Neural progenitor cell (in vitro differentiated cells): Measurements from ENCODE around the gene RAD51B. TPM values are rescaled to one million over a fixed set of nuclear protein-coding genes. Genes with fewer than 3 reads are reported as not detected.

Source experiments
- DNase-seq: peaks from one replicate; pipeline ENCODE4 v3.0.0-alpha.2; 2016; ENCODE audit warnings: low spot score
- H2AFZ ChIP-seq: fragments of 200-600 bp; sonication (generic); replicated peaks from 2 replicates; pipeline ENCODE4 v1.6.1; 2016; ENCODE audit warnings: antibody characterized with exemption
- H3F3A ChIP-seq: fragments of 200-600 bp; sonication (generic); 2 replicates; pipeline ENCODE4 v1.6.1; 2016; ENCODE audit warnings: antibody characterized with exemption, low read depth
- H3K27ac ChIP-seq: fragments of 200-600 bp; sonication (generic); 2 replicates; pipeline ENCODE4 v1.5.1; 2016; ENCODE audit warnings: mild to moderate bottlenecking
- H3K27me3 ChIP-seq: fragments of 200-600 bp; sonication (generic); 2 replicates; pipeline ENCODE4 v1.6.1; 2016; ENCODE audit warnings: mild to moderate bottlenecking, moderate library complexity
- H3K36me3 ChIP-seq: fragments of 200-600 bp; sonication (generic); 2 replicates; pipeline ENCODE4 v1.5.1; 2016
- H3K4me1 ChIP-seq: fragments of 200-600 bp; sonication (generic); 2 replicates; pipeline ENCODE4 v1.6.1; 2016; ENCODE audit warnings: mixed run types
- H3K4me2 ChIP-seq: fragments of 200-600 bp; sonication (generic); 2 replicates; pipeline ENCODE4 v1.6.1; 2016
- H3K4me3 ChIP-seq: fragments of 200-600 bp; sonication (generic); 2 replicates; pipeline ENCODE4 v1.5.1; 2016
- H3K79me2 ChIP-seq: fragments of 200-600 bp; sonication (generic); 2 replicates; pipeline ENCODE4 v1.6.1; 2016; ENCODE audit warnings: low read depth
- H3K9ac ChIP-seq: fragments of 200-600 bp; sonication (generic); 2 replicates; pipeline ENCODE4 v1.6.1; 2016
- H3K9me3 ChIP-seq: fragments of 200-600 bp; sonication (generic); 2 replicates; pipeline ENCODE4 v1.5.1; 2016; ENCODE audit warnings: low read depth
- H4K20me1 ChIP-seq: fragments of 200-600 bp; sonication (generic); 2 replicates; pipeline ENCODE4 v1.6.1; 2016; ENCODE audit warnings: low read depth
- H3K27ac Mint-ChIP-seq: 3 replicates; pipeline ENCODE4 v1.8.0; 2021; ENCODE audit warnings: mixed read lengths
- H3K27me3 Mint-ChIP-seq: 2 replicates; pipeline ENCODE4 v1.8.0; 2022; ENCODE audit warnings: low read depth, mild to moderate bottlenecking, inconsistent platforms, moderate library complexity, mixed read lengths; ENCODE audit not compliant: insufficient read depth
- H3K36me3 Mint-ChIP-seq: 3 replicates; pipeline ENCODE4 v1.8.0; 2021; ENCODE audit warnings: mixed read lengths
- H3K4me1 Mint-ChIP-seq: 3 replicates; pipeline ENCODE4 v1.8.0; 2021; ENCODE audit warnings: mixed read lengths
- H3K4me3 Mint-ChIP-seq: 3 replicates; pipeline ENCODE4 v1.8.0; 2021; ENCODE audit warnings: mild to moderate bottlenecking, moderate library complexity, mixed read lengths
- H3K9me3 Mint-ChIP-seq: 3 replicates; pipeline ENCODE4 v1.8.0; 2020; ENCODE audit warnings: mixed read lengths
- EZH2 ChIP-seq: fragments of 200-600 bp; sonication (generic); IDR thresholded peaks from 2 replicates; pipeline ENCODE4 v1.6.1; 2017; ENCODE audit warnings: antibody characterized with exemption, mild to moderate bottlenecking, moderate library complexity
- EZH2phosphoT487 ChIP-seq: fragments of 200-600 bp; sonication (generic); IDR thresholded peaks from 2 replicates; pipeline ENCODE4 v1.6.1; 2017; ENCODE audit warnings: antibody characterized with exemption
- total RNA-seq: library from RNA; depleted of rRNA; stranded (reverse); fragments of >200 nt; gene quantifications from 2 replicates; pipeline ENCODE4 v1.2.3, GENCODE V29; 2015; ENCODE audit warnings: low replicate concordance
- TF ChIP-seq, protein P1 (sequence below): fragments of 200-600 bp; sonication (generic); IDR thresholded peaks from 2 replicates; pipeline ENCODE4 v1.5.1; 2017; ENCODE audit warnings: antibody characterized with exemption, mild to moderate bottlenecking

RAD51B gene
- total RNA-seq, 1 donor from 2014 or later: 50.5 TPM

DNA sequence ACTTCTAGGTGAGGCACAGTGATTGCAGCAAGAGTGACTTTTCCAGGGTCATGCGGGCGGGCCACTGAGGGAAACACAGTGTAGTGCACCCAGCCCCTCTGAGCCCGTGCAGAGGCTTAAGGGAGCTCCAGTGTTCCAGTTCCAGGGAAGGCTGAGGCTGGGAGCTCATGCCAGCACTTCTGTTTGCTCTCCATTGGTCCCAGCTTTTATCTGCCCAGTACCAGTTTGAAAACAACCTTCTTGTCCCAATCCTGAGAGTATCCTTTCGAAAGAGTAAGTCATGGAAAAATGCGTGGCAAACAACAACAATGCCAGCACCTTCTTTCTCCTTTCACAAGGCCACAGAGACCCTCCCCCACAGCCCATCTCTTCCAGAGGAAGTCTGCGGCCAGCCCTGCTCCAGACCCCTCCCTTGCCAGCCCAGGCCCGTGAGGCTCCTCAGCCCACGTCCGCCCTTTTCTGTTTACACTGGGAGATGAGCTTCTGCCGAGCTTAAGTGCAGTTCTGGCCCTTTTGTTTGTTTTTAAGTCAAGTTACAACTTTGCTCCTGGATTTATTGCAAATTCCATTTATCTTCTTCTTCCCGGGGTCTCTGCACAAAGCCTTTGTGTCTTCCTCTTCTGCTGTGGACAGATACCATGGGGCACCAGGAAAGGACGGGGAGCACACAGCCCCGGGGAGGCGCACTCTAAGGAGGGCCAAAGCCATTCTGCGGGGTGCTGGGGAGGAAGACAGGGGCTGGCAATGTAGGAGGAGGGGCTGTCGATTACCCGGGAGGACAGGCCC lies 787.7 kb downstream of the RAD51B start:
- Histone ChIP-seq H3K27me3 (no peaks in the 10 kb centered on the region), H3F3A (peaks cover 30% of the 10 kb centered on the region), H4K20me1 (no peaks in the 10 kb centered on the region), H2AFZ (peak overlapping the region; percentile 4), H3K4me2 (peak overlapping the region; percentile 23), H3K79me2 (no peaks in the 10 kb centered on the region), H3K27ac (no peak overlapping the region), H3K9ac (no peak overlapping the region), H3K36me3 (no peaks in the 10 kb centered on the region), H3K9me3 (no peaks in the 10 kb centered on the region), H3K4me3 (no peak overlapping the region), H3K4me1 (peaks cover 45% of the 10 kb centered on the region)
- Mint-ChIP-seq H3K36me3 (no peaks in the 10 kb centered on the region), H3K4me3 (no peak overlapping the region), H3K27me3 (peaks cover 4% of the 10 kb centered on the region), H3K4me1 (peaks cover 32% of the 10 kb centered on the region), H3K9me3 (peaks cover 4% of the 10 kb centered on the region), H3K27ac (peak overlapping the region; percentile 92)
- peak; percentile 41 for DNase-seq
- TF ChIP-seq EZH2 (no peak), EZH2phosphoT487 (no peak)
- TF ChIP-seq, protein P1, sequence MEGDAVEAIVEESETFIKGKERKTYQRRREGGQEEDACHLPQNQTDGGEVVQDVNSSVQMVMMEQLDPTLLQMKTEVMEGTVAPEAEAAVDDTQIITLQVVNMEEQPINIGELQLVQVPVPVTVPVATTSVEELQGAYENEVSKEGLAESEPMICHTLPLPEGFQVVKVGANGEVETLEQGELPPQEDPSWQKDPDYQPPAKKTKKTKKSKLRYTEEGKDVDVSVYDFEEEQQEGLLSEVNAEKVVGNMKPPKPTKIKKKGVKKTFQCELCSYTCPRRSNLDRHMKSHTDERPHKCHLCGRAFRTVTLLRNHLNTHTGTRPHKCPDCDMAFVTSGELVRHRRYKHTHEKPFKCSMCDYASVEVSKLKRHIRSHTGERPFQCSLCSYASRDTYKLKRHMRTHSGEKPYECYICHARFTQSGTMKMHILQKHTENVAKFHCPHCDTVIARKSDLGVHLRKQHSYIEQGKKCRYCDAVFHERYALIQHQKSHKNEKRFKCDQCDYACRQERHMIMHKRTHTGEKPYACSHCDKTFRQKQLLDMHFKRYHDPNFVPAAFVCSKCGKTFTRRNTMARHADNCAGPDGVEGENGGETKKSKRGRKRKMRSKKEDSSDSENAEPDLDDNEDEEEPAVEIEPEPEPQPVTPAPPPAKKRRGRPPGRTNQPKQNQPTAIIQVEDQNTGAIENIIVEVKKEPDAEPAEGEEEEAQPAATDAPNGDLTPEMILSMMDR: no peak

DNA sequence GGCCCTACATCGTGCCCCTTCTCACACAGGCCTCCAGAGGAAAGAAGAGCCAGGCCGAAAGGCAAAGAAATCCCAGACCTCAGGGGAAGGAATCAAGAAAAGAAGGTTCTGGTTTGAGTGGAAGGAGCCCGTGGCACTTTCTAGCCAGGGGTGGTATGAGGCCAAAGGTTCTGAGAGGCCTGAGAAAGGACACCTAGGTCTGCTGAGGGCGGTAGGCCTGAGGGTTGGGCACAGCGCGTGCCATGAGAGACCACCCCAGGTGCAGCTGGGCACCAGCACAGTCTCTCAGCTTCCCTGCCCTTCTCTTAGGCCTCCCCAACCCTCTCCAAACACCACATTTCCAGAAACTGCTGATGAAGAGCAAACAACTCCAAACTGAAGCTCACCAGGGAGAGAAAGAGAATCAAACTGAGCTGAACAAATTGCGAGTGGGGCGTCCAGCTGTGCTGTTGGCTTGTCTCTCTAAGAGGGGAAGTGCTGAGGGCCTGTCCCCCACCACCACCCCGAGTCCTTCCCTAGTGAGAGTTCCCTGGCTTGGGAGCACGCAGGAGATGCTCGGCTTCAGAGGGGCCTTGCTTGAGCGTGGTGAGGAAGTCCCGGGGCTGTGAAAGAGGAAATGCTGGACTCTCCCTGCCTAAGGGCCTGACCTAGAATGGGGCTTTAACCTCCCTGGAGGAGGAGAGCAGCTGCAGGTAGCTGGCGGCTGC lies 788.4 kb downstream of the RAD51B start:
- H3K4me3 ChIP-seq: no peak overlapping the region
- H3K4me3 Mint-ChIP-seq: no peak overlapping the region
- H3K36me3 Mint-ChIP-seq: no peaks in the 10 kb centered on the region
- no peak for DNase-seq
- TF ChIP-seq, protein P1: no peak
- TF ChIP-seq EZH2 (no peak), EZH2phosphoT487 (no peak)
- peaks cover 4% of the 10 kb centered on the region for H3K27me3 Mint-ChIP-seq
- peak overlapping the region; percentile 92 for H3K27ac Mint-ChIP-seq
- peaks cover 8% of the 10 kb centered on the region for H3K9me3 Mint-ChIP-seq
- H3K79me2 ChIP-seq: no peaks in the 10 kb centered on the region
- H3K27ac ChIP-seq: no peak overlapping the region
- H3K27me3 ChIP-seq: no peaks in the 10 kb centered on the region
- H4K20me1 ChIP-seq: no peaks in the 10 kb centered on the region
- H3K4me2 ChIP-seq: no peak overlapping the region
- no peaks in the 10 kb centered on the region for H3K9me3 ChIP-seq
- H3K9ac ChIP-seq: no peak overlapping the region
- H3K36me3 ChIP-seq: no peaks in the 10 kb centered on the region
- H3K4me1 ChIP-seq: peaks cover 45% of the 10 kb centered on the region
- H2AFZ ChIP-seq: no peak overlapping the region
- peaks cover 32% of the 10 kb centered on the region for H3K4me1 Mint-ChIP-seq
- H3F3A ChIP-seq: peaks cover 30% of the 10 kb centered on the region

DNA sequence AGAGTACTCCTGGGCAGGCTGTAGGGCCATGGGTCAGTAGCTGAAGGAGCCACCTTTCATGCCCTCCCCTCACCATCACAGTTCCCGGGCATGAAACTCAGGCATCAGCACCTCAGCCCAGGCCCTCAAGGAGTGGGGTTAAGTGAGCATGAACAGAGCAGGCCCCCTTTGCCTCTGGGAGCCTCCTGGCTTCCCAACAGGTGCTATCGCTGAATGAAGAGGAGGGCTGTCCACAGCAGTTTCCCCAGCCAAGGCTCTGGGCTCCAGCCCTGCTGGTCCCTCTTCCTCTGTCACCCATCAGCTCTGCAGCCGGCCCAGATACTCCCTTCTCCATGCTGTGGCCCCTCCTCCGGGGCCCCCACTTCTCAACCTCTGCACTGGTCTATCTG lies 789.0 kb downstream of the RAD51B start:
- Histone ChIP-seq H3K4me1 (peaks cover 41% of the 10 kb centered on the region), H3K9me3 (no peaks in the 10 kb centered on the region), H3K4me3 (no peak overlapping the region), H3K27me3 (no peaks in the 10 kb centered on the region), H3K27ac (no peak overlapping the region), H3K4me2 (no peak overlapping the region), H3K36me3 (no peaks in the 10 kb centered on the region), H2AFZ (no peak overlapping the region), H4K20me1 (no peaks in the 10 kb centered on the region), H3K79me2 (no peaks in the 10 kb centered on the region), H3F3A (peaks cover 30% of the 10 kb centered on the region), H3K9ac (no peak overlapping the region)
- Mint-ChIP-seq H3K4me1 (peaks cover 29% of the 10 kb centered on the region), H3K9me3 (peaks cover 8% of the 10 kb centered on the region), H3K4me3 (no peak overlapping the region), H3K27ac (no peak overlapping the region), H3K36me3 (no peaks in the 10 kb centered on the region), H3K27me3 (peaks cover 4% of the 10 kb centered on the region)
- DNase-seq: no peak
- TF ChIP-seq EZH2phosphoT487 (no peak), EZH2 (no peak)
- TF ChIP-seq, protein P1: no peak
